OCI-LY3 (cell line): ENCODE results near the gene ATP13A2.

Source experiments
- H2AFZ ChIP-seq: fragments of 200-600, 300-600 bp; shearing (Covaris generic); 2 replicates; pipeline ENCODE4 v1.6.0; 2014; ENCODE audit warnings: antibody characterized with exemption, low read depth, low read length
- H3K27ac ChIP-seq: fragments of 200-600, 300-600 bp; sonication (generic); 2 replicates; pipeline ENCODE4 v1.5.1; 2014; ENCODE audit warnings: mild to moderate bottlenecking, low read length, moderate library complexity, mixed read lengths
- H3K27me3 ChIP-seq: fragments of 200-600, 300-600 bp; sonication (generic); 2 replicates; pipeline ENCODE4 v1.6.1; 2014; ENCODE audit warnings: low read depth, low read length, mixed read lengths
- H3K36me3 ChIP-seq: fragments of 200-600, 300-600 bp; sonication (generic); replicated peaks from 2 replicates; pipeline ENCODE3; 2014; ENCODE audit warnings: low read depth, low read length, mixed read lengths
- H3K4me1 ChIP-seq: fragments of 300-600, 200-600 bp; sonication (generic); 2 replicates; pipeline ENCODE4 v1.6.1; 2014; ENCODE audit warnings: low read length, mixed read lengths
- H3K4me2 ChIP-seq: fragments of 200-600, 300-600 bp; sonication (generic); 2 replicates; pipeline ENCODE4 v1.6.1; 2014; ENCODE audit warnings: low read length, mixed read lengths
- H3K4me3 ChIP-seq: fragments of 300-600, 200-600 bp; sonication (generic); 2 replicates; pipeline ENCODE4 v1.5.1; 2014; ENCODE audit warnings: antibody characterized with exemption, mild to moderate bottlenecking, low read length, moderate library complexity
- H3K79me2 ChIP-seq: fragments of 300-600, 200-600 bp; shearing (Covaris generic); 2 replicates; pipeline ENCODE4 v1.6.1; 2014; ENCODE audit warnings: mild to moderate bottlenecking, low read length, mixed read lengths
- H3K9ac ChIP-seq: fragments of 300-600, 200-600 bp; shearing (Covaris generic); 2 replicates; pipeline ENCODE4 v1.6.0; 2014; ENCODE audit warnings: mild to moderate bottlenecking, low read length, moderate library complexity
- H3K9me3 ChIP-seq: fragments of 200-600, 300-600 bp; shearing (Covaris generic); 2 replicates; pipeline ENCODE4 v1.6.1; 2014; ENCODE audit warnings: low read length, mixed read lengths; ENCODE audit not compliant: insufficient read depth
- H4K20me1 ChIP-seq: fragments of 200-600, 300-600 bp; sonication (generic); 2 replicates; pipeline ENCODE4 v1.6.1; 2016; ENCODE audit warnings: low read length, mixed read lengths; ENCODE audit not compliant: insufficient read depth
- CTCF ChIP-seq: fragments of 200-600, 300-600 bp; sonication (generic); IDR thresholded peaks from 2 replicates; pipeline ENCODE4 v1.5.1; 2014; ENCODE audit warnings: antibody characterized with exemption, low read length, low read depth
- EZH2phosphoT487 ChIP-seq: fragments of 200-600 bp; shearing (Covaris generic); IDR thresholded peaks from 2 replicates; pipeline ENCODE4 v1.6.1; 2018; ENCODE audit warnings: antibody characterized with exemption, mixed run types, low read depth

The ATP13A2 gene

GRCh38 chr1:17011092-17011438 lies 663 bp downstream of the ATP13A2 start:
- Histone ChIP-seq H3K4me2 (peak overlapping the region; percentile 89), H3K9me3 (no peaks in the 10 kb centered on the region), H4K20me1 (no peaks in the 10 kb centered on the region), H3K9ac (peak overlapping the region; percentile 57; the same call in 1 of the 2 replicates), H3K36me3 (no peaks in the 10 kb centered on the region), H3K79me2 (no peaks in the 10 kb centered on the region), H3K4me3 (peak overlapping the region; percentile 93), H2AFZ (peak overlapping the region; percentile 65; the same call in 1 of the 2 replicates), H3K4me1 (peaks cover 17% of the 10 kb centered on the region), H3K27ac (no peak overlapping the region), H3K27me3 (no peaks in the 10 kb centered on the region)
- no peak for TF ChIP-seq CTCF
- no peak for TF ChIP-seq EZH2phosphoT487

- H3K4me1 ChIP-seq: peaks cover 17% of the 10 kb centered on the region
- H4K20me1 ChIP-seq: no peaks in the 10 kb centered on the region
- H3K9me3 ChIP-seq: no peaks in the 10 kb centered on the region
- no peak overlapping the region for H3K9ac ChIP-seq
- H3K27ac ChIP-seq: no peak overlapping the region
- no peaks in the 10 kb centered on the region for H3K79me2 ChIP-seq
- TF ChIP-seq EZH2phosphoT487 (no peak), CTCF (no peak)
- H3K36me3 ChIP-seq: no peaks in the 10 kb centered on the region
- no peaks in the 10 kb centered on the region for H3K27me3 ChIP-seq
- H2AFZ ChIP-seq: no peak overlapping the region
- H3K4me2 ChIP-seq: peak overlapping the region; percentile 89; the same call in 1 of the 2 replicates
- H3K4me3 ChIP-seq: no peak overlapping the region
These were observed 2.0 kb downstream of the ATP13A2 start for GRCh38 chr1:17009706-17010105.

DNA sequence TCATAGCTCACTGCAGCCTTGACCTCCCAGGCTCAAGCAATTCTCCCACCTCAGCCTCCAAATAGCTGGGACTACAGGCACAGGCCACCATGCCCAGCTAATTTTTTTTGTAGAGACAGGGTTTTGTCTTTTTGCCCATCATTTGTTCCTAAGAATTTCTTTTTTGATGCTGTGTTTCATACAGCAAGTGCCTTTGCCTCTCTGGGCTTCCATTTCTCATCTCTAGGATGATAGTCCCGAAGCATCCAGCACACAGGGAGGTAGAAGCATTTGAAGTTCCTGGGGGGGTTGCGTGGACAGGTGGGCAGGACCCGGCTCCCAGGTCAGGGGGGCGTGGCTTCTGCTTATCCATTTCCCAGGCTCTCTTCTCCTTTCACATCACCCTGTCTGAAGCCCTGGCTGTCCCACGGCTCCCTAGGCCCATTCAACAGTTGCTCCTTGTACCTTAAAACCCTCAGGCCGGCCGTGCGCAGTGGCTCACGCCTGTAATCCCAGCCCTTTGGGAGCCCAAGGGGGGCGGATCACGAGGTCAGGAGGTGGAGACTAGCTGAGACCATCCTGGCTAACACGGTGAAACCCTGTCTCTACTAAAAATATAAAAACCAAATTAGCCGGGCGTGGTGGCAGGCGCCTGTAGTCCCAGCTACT lies 3.4 kb downstream of the ATP13A2 start:
- H3K36me3 ChIP-seq: no peaks in the 10 kb centered on the region
- H3K9ac ChIP-seq: no peak overlapping the region
- H4K20me1 ChIP-seq: no peaks in the 10 kb centered on the region
- no peaks in the 10 kb centered on the region for H3K9me3 ChIP-seq
- TF ChIP-seq CTCF: no peak
- no peak for TF ChIP-seq EZH2phosphoT487
- H3K27me3 ChIP-seq: no peaks in the 10 kb centered on the region
- no peaks in the 10 kb centered on the region for H3K79me2 ChIP-seq
- H3K4me2 ChIP-seq: no peak overlapping the region
- H3K4me3 ChIP-seq: no peak overlapping the region
- H3K27ac ChIP-seq: no peak overlapping the region
- H2AFZ ChIP-seq: no peak overlapping the region
- peaks cover 17% of the 10 kb centered on the region for H3K4me1 ChIP-seq

DNA sequence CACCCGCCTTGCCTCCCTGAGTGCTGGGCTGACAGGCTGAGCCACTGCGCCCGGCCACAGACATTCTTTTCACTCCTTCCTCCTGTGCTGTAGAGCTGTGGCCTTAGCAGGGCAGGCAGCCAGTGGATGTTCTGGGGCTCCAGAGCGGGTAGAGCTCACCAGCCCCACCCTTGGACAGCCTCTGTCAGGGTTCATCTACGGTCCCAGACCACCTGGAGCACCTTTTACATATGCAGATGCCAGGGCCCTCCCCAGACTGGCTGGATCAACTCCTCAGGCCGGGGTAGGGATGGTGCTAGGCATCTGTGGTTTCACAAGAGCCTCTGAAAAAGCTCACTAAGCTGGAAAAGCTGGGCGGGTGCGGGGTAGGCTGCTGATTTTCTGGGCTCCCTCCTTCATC lies 4.6 kb downstream of the ATP13A2 start:
- Histone ChIP-seq H3K79me2 (no peaks in the 10 kb centered on the region), H3K36me3 (no peaks in the 10 kb centered on the region), H3K9me3 (no peaks in the 10 kb centered on the region), H3K4me2 (no peak overlapping the region), H4K20me1 (no peaks in the 10 kb centered on the region), H3K4me3 (no peak overlapping the region), H3K4me1 (peaks cover 17% of the 10 kb centered on the region), H2AFZ (no peak overlapping the region), H3K27ac (no peak overlapping the region), H3K9ac (no peak overlapping the region), H3K27me3 (no peaks in the 10 kb centered on the region)
- TF ChIP-seq EZH2phosphoT487 (no peak), CTCF (no peak)
